HepG2 (cell line): ENCODE measurements around the gene NSUN5.
"Not testable (repeated sequence)": the region's sequence is repeated elsewhere in the genome, so short reads cannot be mapped to it uniquely, and the experiment has no call there.

Experiments
- EZH2 ChIP-seq: conservative IDR thresholded peaks from 2 replicates; pipeline ENCODE4 v1.6.1; 2012; ENCODE audit warnings: mild to moderate bottlenecking, low read depth, low read length, moderate library complexity
- KDM4B ChIP-seq: sonication (generic); formaldehyde crosslinking; IDR thresholded peaks from 2 replicates; pipeline ENCODE4 v1.4.0; 2020; ENCODE audit warnings: missing genetic modification reagents
- NFIC ChIP-seq: IDR thresholded peaks from 2 replicates; pipeline ENCODE4 v1.6.1; 2012; ENCODE audit warnings: mild to moderate bottlenecking, low read length, inconsistent platforms
- RNF2 ChIP-seq: fragments of 450-650 bp; conservative IDR thresholded peaks from 2 replicates; pipeline ENCODE4 v1.6.1; 2016; ENCODE audit warnings: low read depth
- ZFP41 ChIP-seq: sonication (generic); formaldehyde crosslinking; IDR thresholded peaks from 2 replicates; pipeline ENCODE4 v1.4.0; 2020; ENCODE audit warnings: mild to moderate bottlenecking, missing genetic modification reagents, borderline replicate concordance
- ZNF235 ChIP-seq: sonication (generic); formaldehyde crosslinking; IDR thresholded peaks from 2 replicates; pipeline ENCODE4 v1.8.1; 2023; ENCODE audit warnings: mild to moderate bottlenecking, missing genetic modification reagents, borderline replicate concordance
- ZNF510 ChIP-seq: sonication (generic); formaldehyde crosslinking; IDR thresholded peaks from 2 replicates; pipeline ENCODE4 v1.4.0; 2020; ENCODE audit warnings: low read depth, mild to moderate bottlenecking, missing genetic modification reagents
- ZNF777 ChIP-seq: sonication (generic); formaldehyde crosslinking; IDR thresholded peaks from 2 replicates; pipeline ENCODE4 v1.4.0; 2020; ENCODE audit warnings: missing genetic modification reagents
- TF ChIP-seq, protein P1 (sequence below): sonication (generic); formaldehyde crosslinking; IDR thresholded peaks from 2 replicates; pipeline ENCODE4 v1.5.0; 2020; ENCODE audit warnings: mild to moderate bottlenecking, missing genetic modification reagents
- TF ChIP-seq, protein P2 (sequence below): sonication (generic); formaldehyde crosslinking; IDR thresholded peaks from 2 replicates; pipeline ENCODE4 v1.5.0; 2020; ENCODE audit warnings: mild to moderate bottlenecking, missing genetic modification reagents, moderate library complexity
- TF ChIP-seq, protein P3 (sequence below): IDR thresholded peaks from 2 replicates; pipeline ENCODE4 v1.6.1; 2012; ENCODE audit warnings: inconsistent platforms

DNA sequence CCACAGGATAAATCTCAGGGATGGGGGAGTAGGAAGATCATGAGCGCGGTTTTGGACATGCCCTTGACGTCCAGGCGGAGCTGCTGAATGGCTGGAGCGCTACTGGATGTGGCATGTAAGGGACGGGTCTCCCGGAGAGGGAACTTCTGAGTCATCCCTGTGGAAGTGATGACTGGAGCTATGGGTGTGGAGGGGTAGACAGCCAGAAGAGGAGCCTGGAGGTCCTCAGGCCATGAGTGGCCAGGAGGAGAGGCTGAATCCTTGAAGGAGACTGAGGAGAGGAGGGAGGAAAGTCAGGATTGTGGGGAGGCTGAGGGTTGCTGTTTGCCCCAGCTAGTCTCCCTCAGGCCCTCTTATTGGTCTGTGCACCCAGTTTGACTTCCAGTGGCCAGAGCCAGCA lies 2.8 kb upstream of the NSUN5 start:
- TF ChIP-seq, protein P1, sequence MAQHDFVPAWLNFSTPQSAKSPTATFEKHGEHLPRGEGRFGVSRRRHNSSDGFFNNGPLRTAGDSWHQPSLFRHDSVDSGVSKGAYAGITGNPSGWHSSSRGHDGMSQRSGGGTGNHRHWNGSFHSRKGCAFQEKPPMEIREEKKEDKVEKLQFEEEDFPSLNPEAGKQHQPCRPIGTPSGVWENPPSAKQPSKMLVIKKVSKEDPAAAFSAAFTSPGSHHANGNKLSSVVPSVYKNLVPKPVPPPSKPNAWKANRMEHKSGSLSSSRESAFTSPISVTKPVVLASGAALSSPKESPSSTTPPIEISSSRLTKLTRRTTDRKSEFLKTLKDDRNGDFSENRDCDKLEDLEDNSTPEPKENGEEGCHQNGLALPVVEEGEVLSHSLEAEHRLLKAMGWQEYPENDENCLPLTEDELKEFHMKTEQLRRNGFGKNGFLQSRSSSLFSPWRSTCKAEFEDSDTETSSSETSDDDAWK (CRISPR knock-in tag): not testable (repeated sequence)
- TF ChIP-seq ZNF235; NFIC; KDM4B (CRISPR knock-in tag); ZNF510 (CRISPR knock-in tag); ZNF777 (CRISPR knock-in tag); ZFP41 (CRISPR knock-in tag); EZH2; RNF2: not testable (repeated sequence)
- TF ChIP-seq, protein P2, sequence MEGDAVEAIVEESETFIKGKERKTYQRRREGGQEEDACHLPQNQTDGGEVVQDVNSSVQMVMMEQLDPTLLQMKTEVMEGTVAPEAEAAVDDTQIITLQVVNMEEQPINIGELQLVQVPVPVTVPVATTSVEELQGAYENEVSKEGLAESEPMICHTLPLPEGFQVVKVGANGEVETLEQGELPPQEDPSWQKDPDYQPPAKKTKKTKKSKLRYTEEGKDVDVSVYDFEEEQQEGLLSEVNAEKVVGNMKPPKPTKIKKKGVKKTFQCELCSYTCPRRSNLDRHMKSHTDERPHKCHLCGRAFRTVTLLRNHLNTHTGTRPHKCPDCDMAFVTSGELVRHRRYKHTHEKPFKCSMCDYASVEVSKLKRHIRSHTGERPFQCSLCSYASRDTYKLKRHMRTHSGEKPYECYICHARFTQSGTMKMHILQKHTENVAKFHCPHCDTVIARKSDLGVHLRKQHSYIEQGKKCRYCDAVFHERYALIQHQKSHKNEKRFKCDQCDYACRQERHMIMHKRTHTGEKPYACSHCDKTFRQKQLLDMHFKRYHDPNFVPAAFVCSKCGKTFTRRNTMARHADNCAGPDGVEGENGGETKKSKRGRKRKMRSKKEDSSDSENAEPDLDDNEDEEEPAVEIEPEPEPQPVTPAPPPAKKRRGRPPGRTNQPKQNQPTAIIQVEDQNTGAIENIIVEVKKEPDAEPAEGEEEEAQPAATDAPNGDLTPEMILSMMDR (CRISPR knock-in tag): not testable (repeated sequence)
- TF ChIP-seq, protein P3, sequence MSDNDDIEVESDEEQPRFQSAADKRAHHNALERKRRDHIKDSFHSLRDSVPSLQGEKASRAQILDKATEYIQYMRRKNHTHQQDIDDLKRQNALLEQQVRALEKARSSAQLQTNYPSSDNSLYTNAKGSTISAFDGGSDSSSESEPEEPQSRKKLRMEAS: not testable (repeated sequence)
